Tongue (tissue), 2 donors: ENCODE results near the gene GEN1. TPM values are rescaled to one million over a fixed set of nuclear protein-coding genes. Genes with fewer than 3 reads are reported as not detected.
"Not testable (repeated sequence)": the region's sequence is repeated elsewhere in the genome, so short reads cannot be mapped to it uniquely, and the experiment has no call there.

ENCODE experiments used
- DNase-seq: peaks from one replicate; pipeline ENCODE4 v3.0.0-alpha.2; 2015
- total RNA-seq: library from RNA; depleted of rRNA; stranded (reverse); fragments of >200 nt; gene quantifications from one replicate; pipeline ENCODE4 v1.2.3, GENCODE V29; 2014

The GEN1 gene
- total RNA-seq, 1 donor from 2014 or later: 13.4 TPM

GRCh38 chr2:17798338-17798737 lies 44.4 kb downstream of the GEN1 start:
- peak; percentile 50 for DNase-seq

GRCh38 chr2:17799301-17800120 lies 45.6 kb downstream of the GEN1 start:
- DNase-seq: peak; percentile 56

GRCh38 chr2:17800219-17800618 lies 46.3 kb downstream of the GEN1 start:
- peak; percentile 95 for DNase-seq

- no peak for DNase-seq
Measured at GRCh38 chr2:17800693-17801458, 46.9 kb downstream of the GEN1 start.

- no peak for DNase-seq
Measured at GRCh38 chr2:17803497-17803896, 49.6 kb downstream of the GEN1 start.

- DNase-seq: no peak
Measured at GRCh38 chr2:17804358-17804757, 50.4 kb downstream of the GEN1 start.

GRCh38 chr2:17805166-17805565 lies 51.2 kb downstream of the GEN1 start:
- no peak for DNase-seq

- peak; percentile 80 for DNase-seq
Measured at GRCh38 chr2:17805717-17806363, 51.9 kb downstream of the GEN1 start.

GRCh38 chr2:17813010-17813741 lies 59.2 kb downstream of the GEN1 start:
- DNase-seq: no peak

- DNase-seq: peak; percentile 83
Measured at GRCh38 chr2:17813742-17814473, 60.0 kb downstream of the GEN1 start.

- DNase-seq: no peak
Measured at GRCh38 chr2:17814601-17815000, 60.7 kb downstream of the GEN1 start.

GRCh38 chr2:17815468-17816184 lies 61.7 kb downstream of the GEN1 start:
- DNase-seq: peak; percentile 57

- no peak for DNase-seq
Measured at GRCh38 chr2:17816396-17817245, 62.7 kb downstream of the GEN1 start, which contains the start of gene MSGN1. TSS of gene MSGN1 (plus strand) at chr2:17816460. CDS start at chr2:17816519, 59 bp downstream.

- DNase-seq: no peak
Measured at GRCh38 chr2:17818235-17818815, 64.4 kb downstream of the GEN1 start.

- no peak for DNase-seq
Measured at GRCh38 chr2:17821080-17821479, 67.1 kb downstream of the GEN1 start.

GRCh38 chr2:17821535-17822444 lies 67.9 kb downstream of the GEN1 start:
- peak; percentile 51 for DNase-seq

- DNase-seq: peak; percentile 55
Measured at GRCh38 chr2:17822445-17823117, 68.6 kb downstream of the GEN1 start.

GRCh38 chr2:17823646-17824045 lies 69.7 kb downstream of the GEN1 start:
- DNase-seq: not testable (repeated sequence)
